IMR-90 (cell line): ENCODE results near the gene ALKAL2.

ENCODE experiments used
- CTCF ChIP-seq: conservative IDR thresholded peaks from 2 replicates; pipeline ENCODE4 v1.5.1; 2012; ENCODE audit warnings: mild to moderate bottlenecking, low read depth, low read length, improper control_type of control experiment
- POLR2A ChIP-seq: IDR thresholded peaks from 2 replicates; pipeline ENCODE4 v1.6.1; 2012; ENCODE audit warnings: mild to moderate bottlenecking, low read depth, low read length
- RAD21 ChIP-seq: IDR thresholded peaks from 2 replicates; pipeline ENCODE4 v1.6.1; 2012; ENCODE audit warnings: low read length, improper control_type of control experiment

- no peak for TF ChIP-seq RAD21
- no peak for TF ChIP-seq POLR2A
- TF ChIP-seq CTCF: no peak
Observed at GRCh38 chr2:336360-336759, 48.5 kb upstream of the ALKAL2 start.
